Measurements from ENCODE around the gene KRT75.

GRCh38 chr12:52454411-52455201 lies 20.4 kb upstream of the KRT75 start:
- TF ChIP-seq POLR2A (IDR thresholded peaks at IDR 0.05) (no peak), POLR2AphosphoS5 (IDR thresholded peaks at IDR 0.05) (no peak), CTCF (IDR thresholded peaks at IDR 0.05 in 8 of 11, conservative IDR thresholded peaks at IDR 0.05 in 3 of 11) (no peak)
